Neural cell (in vitro differentiated cells): Measurements from ENCODE around the gene KRT83.

ENCODE experiments used
- CTCF ChIP-seq: fragments of 450-650 bp; IDR thresholded peaks from 2 replicates; pipeline ENCODE4 v1.5.1; 2014; ENCODE audit warnings: antibody characterized with exemption, mild to moderate bottlenecking, moderate library complexity; ENCODE audit not compliant: poor library complexity, severe bottlenecking
- EP300 ChIP-seq: fragments of 450-650 bp; conservative IDR thresholded peaks from 2 replicates; pipeline ENCODE4 v1.6.1; 2014; ENCODE audit warnings: antibody characterized with exemption, mild to moderate bottlenecking, moderate library complexity; ENCODE audit not compliant: poor library complexity, severe bottlenecking
- RAD21 ChIP-seq: fragments of 450-650 bp; conservative IDR thresholded peaks from 2 replicates; pipeline ENCODE4 v1.6.1; 2014; ENCODE audit warnings: antibody characterized with exemption, mild to moderate bottlenecking, moderate library complexity
- TAF1 ChIP-seq: IDR thresholded peaks from 2 replicates; pipeline ENCODE4 v1.6.1; 2012; ENCODE audit warnings: low read depth

- TF ChIP-seq EP300 (no peak), CTCF (no peak), TAF1 (no peak), RAD21 (no peak)
These were observed 19.9 kb upstream of the KRT83 start for GRCh38 chr12:52341066-52341580.
